T-cell (primary cell): ENCODE data around the gene KCNA5. TPM values are rescaled to one million over a fixed set of nuclear protein-coding genes. Genes with fewer than 3 reads are reported as not detected.

Experiments
- ATAC-seq, 4 experiments: fragments of 200-7000 bp in 3 of 4; fragments of 150-1000 bp in 1 of 4; cut with Tn5 transposase; replicated peaks in 1 of 4; 1 replicate in 3 of 4; 2 replicates in 1 of 4; pipeline ENCODE4 v1.10.0; 2021; ENCODE audit warnings: moderate library complexity in 3 of 4, mild to moderate bottlenecking in 2 of 4, moderate number of reproducible peaks in 1 of 4
- CTCF ChIA-PET, 2 donors: fragments of 300-600 bp; sonication (Branson Sonifier 250); formaldehyde crosslinking; loops; one replicate each; lab custom pipeline; 2022; ENCODE audit warnings: antibody characterized with exemption in 2 of 2; lab: Charles Lee
- POLR2A ChIA-PET, 2 donors: fragments of 300-600 bp; sonication (Branson Sonifier 250); formaldehyde crosslinking; loops; one replicate each; lab custom pipeline; 2022; ENCODE audit warnings: antibody characterized with exemption in 2 of 2; lab: Charles Lee
- DNase-seq, 35 experiments: peaks; one replicate each; pipeline versions ENCODE4 v3.0.0 to v3.0.0-alpha.2; 2013 to 2023
- H3K27ac ChIP-seq: one replicate; pipeline ENCODE4 v1.5.1; 2013; ENCODE audit warnings: low read length
- H3K27me3 ChIP-seq, 2 experiments: replicated peaks in 1 of 2; 1 replicate in 1 of 2; 2 replicates in 1 of 2; pipeline versions ENCODE4 v1.6.1 to v1.7.0; 2013; ENCODE audit warnings: low read length in 1 of 2, mixed read lengths in 1 of 2; ENCODE audit not compliant: control insufficient read depth in 2 of 2, insufficient read depth in 2 of 2; ENCODE audit errors: extremely low read depth in 1 of 2
- H3K36me3 ChIP-seq, 2 donors: 1 replicate in 1 of 2; 2 replicates in 1 of 2; pipeline versions ENCODE4 v1.6.1 to v1.7.0; 2013; ENCODE audit warnings: low read length in 1 of 2; ENCODE audit not compliant: control insufficient read depth in 2 of 2, insufficient read depth in 1 of 2; ENCODE audit errors: extremely low read depth in 1 of 2
- H3K4me1 ChIP-seq, 2 experiments: 1 replicate in 1 of 2; 2 replicates in 1 of 2; pipeline versions ENCODE4 v1.6.1 to v1.7.0; 2013; ENCODE audit warnings: low read length in 2 of 2, mixed read lengths in 1 of 2; ENCODE audit not compliant: insufficient read depth in 2 of 2, control insufficient read depth in 1 of 2; ENCODE audit errors: extremely low read depth in 1 of 2
- H3K4me3 ChIP-seq, 2 donors: 1 replicate in 1 of 2; 2 replicates in 1 of 2; pipeline versions ENCODE4 v1.5.1 to v1.7.0; 2013; ENCODE audit warnings: mild to moderate bottlenecking in 2 of 2, low read length in 1 of 2, moderate library complexity in 1 of 2; ENCODE audit not compliant: control insufficient read depth in 1 of 2; ENCODE audit errors: extremely low read depth in 1 of 2
- H3K9me3 ChIP-seq: 2 replicates; pipeline ENCODE4 v1.7.0; 2013
- H3K27ac Mint-ChIP-seq, 2 donors: one replicate each; pipeline ENCODE4 v1.8.0; 2020 to 2021; ENCODE audit warnings: mild to moderate bottlenecking in 2 of 2, mixed read lengths in 2 of 2
- H3K27me3 Mint-ChIP-seq, 2 donors: one replicate each; pipeline ENCODE4 v1.8.0; 2021 to 2022; ENCODE audit warnings: mixed read lengths in 2 of 2
- H3K36me3 Mint-ChIP-seq: one replicate; pipeline ENCODE4 v1.8.0; 2021; ENCODE audit warnings: mixed read lengths
- H3K4me1 Mint-ChIP-seq, 3 donors: one replicate each; pipeline ENCODE4 v1.8.0; 2020 to 2022; ENCODE audit warnings: mixed read lengths in 3 of 3, mild to moderate bottlenecking in 1 of 3
- H3K4me3 Mint-ChIP-seq, 3 donors: one replicate each; pipeline ENCODE4 v1.8.0; 2020 to 2022; ENCODE audit warnings: mild to moderate bottlenecking in 3 of 3, mixed read lengths in 3 of 3, moderate library complexity in 3 of 3
- H3K9me3 Mint-ChIP-seq, 3 donors: one replicate each; pipeline ENCODE4 v1.8.0; 2020 to 2022; ENCODE audit warnings: mixed read lengths in 3 of 3
- WGBS: methylation state at CpG from one replicate; pipeline ENCODE4 v1.1.5; 2013; ENCODE audit warnings: missing lambda C conversion rate; ENCODE audit not compliant: insufficient coverage; 5-methylcytosine and 5-hydroxymethylcytosine counted together
- total RNA-seq, 35 experiments: library from RNA in 6 of 35; stranded (reverse) in 6 of 35; fragments of 120-200 nt in 1 of 35; gene quantifications; one replicate each; pipeline versions ENCODE4 v1.2.1 to v1.2.4 and lab custom pipeline; 2013 to 2026

Gene KCNA5
- total RNA-seq, 5 donors from 2014 or later (not counting 1 experiment from before 2014, with no cell fraction given) = not detected

DNA sequence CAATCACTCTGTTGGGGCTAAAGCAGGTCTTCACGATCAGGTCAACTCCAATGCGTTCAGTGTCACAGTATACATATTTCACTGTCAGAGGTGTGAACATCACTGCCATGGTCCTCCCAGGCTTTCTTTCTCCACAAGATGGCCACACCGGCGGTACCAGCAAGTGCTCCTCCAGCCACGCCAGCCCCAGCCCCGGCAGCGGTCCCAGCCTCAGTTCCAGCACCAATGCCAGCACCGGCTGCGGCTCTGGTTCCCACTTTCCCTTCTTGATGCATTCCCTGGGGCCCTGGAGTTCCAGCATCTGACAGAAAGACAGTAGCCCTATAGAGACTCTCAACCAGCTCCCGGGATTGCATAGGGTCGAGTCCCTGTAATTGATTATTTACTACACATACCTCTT, 10.9 kb upstream of the KCNA5 start:
- Histone ChIP-seq H3K4me3 (no peak overlapping the region), H3K36me3 (no peaks in the 10 kb centered on the region), H3K4me1 (no peaks in the 10 kb centered on the region), H3K27ac (no peak overlapping the region), H3K9me3 (no peaks in the 10 kb centered on the region), H3K27me3 (peaks cover 0 to 6% of the 10 kb centered on the region in 2 experiments)
- Mint-ChIP-seq H3K4me1 (peaks cover 0 to 3% (median 0%) of the 10 kb centered on the region in 3 donors), H3K4me3 (no peak overlapping the region), H3K9me3 (no peaks in the 10 kb centered on the region), H3K27me3 (peaks cover 4 to 6% of the 10 kb centered on the region in 2 donors), H3K27ac (no peak overlapping the region), H3K36me3 (no peaks in the 10 kb centered on the region)
- no peak for ATAC-seq
- 87% methylated on average over 11 of the region's 11 CpGs for WGBS
- no peak for DNase-seq
- ChIA-PET CTCF (no interaction called here), POLR2A (no interaction called here)

DNA sequence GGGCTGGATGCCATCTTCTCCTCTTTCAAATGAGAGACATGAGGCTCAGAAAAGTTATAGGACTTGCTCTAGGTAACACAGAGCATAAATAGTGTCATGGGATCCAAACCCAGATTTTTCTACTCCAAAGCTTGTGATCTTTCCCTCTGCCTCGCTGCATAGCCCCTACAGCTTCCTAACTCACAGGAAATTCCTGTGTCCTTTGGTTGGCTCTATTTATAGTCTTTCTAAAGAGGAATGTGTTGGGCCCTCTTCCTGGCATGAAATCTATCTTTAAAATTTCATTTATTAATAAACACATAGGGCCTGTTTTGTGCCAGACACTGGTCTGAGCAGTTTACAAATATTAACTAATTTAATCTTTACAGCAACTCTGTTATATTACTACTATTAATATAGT, 9.8 kb upstream of the KCNA5 start:
- CTCF ChIA-PET = no interaction called here
- POLR2A ChIA-PET = no interaction called here
- no peak overlapping the region for H3K4me3 Mint-ChIP-seq
- no peaks in the 10 kb centered on the region for H3K9me3 Mint-ChIP-seq
- H3K36me3 ChIP-seq = no peaks in the 10 kb centered on the region
- peaks cover 0 to 6% of the 10 kb centered on the region in 2 experiments for H3K27me3 ChIP-seq
- no peaks in the 10 kb centered on the region for H3K9me3 ChIP-seq
- peaks cover 0 to 3% (median 0%) of the 10 kb centered on the region in 3 donors for H3K4me1 Mint-ChIP-seq
- WGBS = no CpG with 5 or more reads among the region's 1 CpG
- ATAC-seq (no peak), DNase-seq (no peak)
- H3K27ac ChIP-seq = no peak overlapping the region
- no peaks in the 10 kb centered on the region for H3K36me3 Mint-ChIP-seq
- H3K4me3 ChIP-seq = no peak overlapping the region
- no peaks in the 10 kb centered on the region for H3K4me1 ChIP-seq
- H3K27me3 Mint-ChIP-seq = peaks cover 7 to 11% of the 10 kb centered on the region in 2 donors
- H3K27ac Mint-ChIP-seq = no peak overlapping the region

GRCh38 chr12:5034603-5035002, 9.1 kb upstream of the KCNA5 start:
- WGBS = 20% methylated on average over 1 of the region's 5 CpGs
- Mint-ChIP-seq H3K27ac (no peak overlapping the region), H3K9me3 (no peaks in the 10 kb centered on the region), H3K4me3 (no peak overlapping the region), H3K27me3 (peaks cover 10 to 16% of the 10 kb centered on the region in 2 donors), H3K36me3 (no peaks in the 10 kb centered on the region), H3K4me1 (peaks cover 0 to 3% (median 0%) of the 10 kb centered on the region in 3 donors)
- no peak overlapping the region for H3K27ac ChIP-seq
- ChIA-PET POLR2A (no interaction called here), CTCF (no interaction called here)
- H3K27me3 ChIP-seq = peaks cover 0 to 6% of the 10 kb centered on the region in 2 experiments
- H3K9me3 ChIP-seq = no peaks in the 10 kb centered on the region
- H3K36me3 ChIP-seq = no peaks in the 10 kb centered on the region
- ATAC-seq (no peak), DNase-seq (no peak)
- H3K4me3 ChIP-seq = no peak overlapping the region
- H3K4me1 ChIP-seq = no peaks in the 10 kb centered on the region

DNA sequence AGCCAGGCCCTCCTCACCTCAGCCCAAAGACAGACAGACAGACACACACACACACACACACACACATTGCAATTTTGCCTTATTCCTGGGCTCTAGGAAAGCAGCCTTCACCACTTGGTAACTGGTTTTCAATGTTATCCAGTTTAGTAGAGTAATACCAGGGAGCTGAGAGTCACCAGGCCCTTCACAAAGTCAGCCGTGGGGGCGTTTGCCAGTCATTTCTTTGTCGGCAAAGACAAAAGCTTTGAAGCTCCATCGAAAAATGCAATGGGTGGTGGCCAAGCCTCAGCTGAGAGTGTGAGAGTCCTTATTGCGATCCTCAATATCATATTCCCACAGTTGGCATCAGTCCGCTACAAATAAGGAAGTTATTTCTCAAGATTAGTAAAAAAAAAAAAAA, 8.1 kb upstream of the KCNA5 start:
- Histone ChIP-seq H3K27ac (no peak overlapping the region), H3K4me1 (no peaks in the 10 kb centered on the region), H3K27me3 (peaks cover 0 to 6% of the 10 kb centered on the region in 2 experiments), H3K9me3 (no peaks in the 10 kb centered on the region), H3K36me3 (no peaks in the 10 kb centered on the region), H3K4me3 (no peak overlapping the region)
- peaks cover 0 to 3% (median 0%) of the 10 kb centered on the region in 3 donors for H3K4me1 Mint-ChIP-seq
- WGBS = 82% methylated on average over 3 of the region's 6 CpGs
- H3K4me3 Mint-ChIP-seq = no peak overlapping the region
- POLR2A ChIA-PET = interaction anchor here in 1 of 2 donors (0.6 kb wide), 1 partner anchor 520 kb away, joined by 5 read pairs; no protein-coding TSS in a partner anchor
- peaks cover 12 to 16% of the 10 kb centered on the region in 2 donors for H3K27me3 Mint-ChIP-seq
- ATAC-seq (no peak), DNase-seq (no peak)
- H3K9me3 Mint-ChIP-seq = no peaks in the 10 kb centered on the region
- no peaks in the 10 kb centered on the region for H3K36me3 Mint-ChIP-seq
- no peak overlapping the region for H3K27ac Mint-ChIP-seq
- CTCF ChIA-PET = no interaction called here

GRCh38 chr12:5036031-5036430, 7.6 kb upstream of the KCNA5 start:
- H3K27me3 Mint-ChIP-seq = peaks cover 15 to 16% of the 10 kb centered on the region in 2 donors
- Histone ChIP-seq H3K4me3 (no peak overlapping the region), H3K27me3 (peaks cover 0 to 6% of the 10 kb centered on the region in 2 experiments), H3K9me3 (no peaks in the 10 kb centered on the region), H3K36me3 (no peaks in the 10 kb centered on the region), H3K27ac (no peak overlapping the region), H3K4me1 (no peaks in the 10 kb centered on the region)
- no peaks in the 10 kb centered on the region for H3K9me3 Mint-ChIP-seq
- no peak for DNase-seq
- ChIA-PET CTCF (no interaction called here), POLR2A (interaction anchor here in 1 of 2 donors (0.6 kb wide), 1 partner anchor 520 kb away, joined by 5 read pairs; no protein-coding TSS in a partner anchor)
- no peaks in the 10 kb centered on the region for H3K36me3 Mint-ChIP-seq
- no peak overlapping the region for H3K27ac Mint-ChIP-seq
- ATAC-seq = no peak
- H3K4me1 Mint-ChIP-seq = peaks cover 0 to 3% (median 0%) of the 10 kb centered on the region in 3 donors
- WGBS = 20% methylated on average over 1 of the region's 7 CpGs
- H3K4me3 Mint-ChIP-seq = no peak overlapping the region

DNA sequence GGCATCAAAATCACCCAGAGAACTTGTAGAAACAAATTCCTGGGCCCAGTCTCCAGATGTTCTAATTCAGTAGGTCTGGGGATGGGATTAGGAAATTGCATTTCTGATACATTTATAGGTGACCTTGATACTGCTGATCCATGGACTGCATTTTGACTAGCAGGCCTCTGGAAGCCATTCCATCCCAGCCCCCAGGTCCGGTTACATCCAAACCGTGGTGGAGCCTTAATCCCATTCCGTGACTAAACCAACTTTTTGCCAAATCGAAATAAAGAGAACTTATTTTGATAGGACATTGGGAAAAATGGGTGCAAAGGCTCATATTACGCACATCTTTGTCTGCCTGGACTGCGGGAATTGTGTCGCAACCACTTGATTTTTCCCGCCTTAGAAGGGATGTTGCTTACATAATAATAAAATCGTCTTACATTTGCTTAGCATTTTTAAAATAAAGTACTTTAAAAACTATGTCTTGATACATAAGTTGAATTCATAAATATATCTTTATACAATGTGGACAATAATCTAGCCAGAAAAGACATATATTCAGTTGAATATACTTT, 5.8 kb upstream of the KCNA5 start:
- ChIA-PET CTCF (no interaction called here), POLR2A (no interaction called here)
- Mint-ChIP-seq H3K36me3 (no peaks in the 10 kb centered on the region), H3K27ac (no peak overlapping the region), H3K27me3 (peaks cover 26 to 30% of the 10 kb centered on the region in 2 donors), H3K9me3 (no peaks in the 10 kb centered on the region), H3K4me1 (peaks cover 0 to 3% (median 0%) of the 10 kb centered on the region in 3 donors), H3K4me3 (no peak overlapping the region)
- Histone ChIP-seq H3K27ac (no peak overlapping the region), H3K4me3 (no peak overlapping the region), H3K27me3 (peaks cover 0 to 7% of the 10 kb centered on the region in 2 experiments), H3K36me3 (no peaks in the 10 kb centered on the region), H3K9me3 (no peaks in the 10 kb centered on the region), H3K4me1 (no peaks in the 10 kb centered on the region)
- WGBS = 100% methylated on average over 1 of the region's 9 CpGs
- no peak for ATAC-seq
- no peak for DNase-seq
